GM23338 (cell line): Measurements from ENCODE around the gene HBQ1. TPM values are rescaled to one million over a fixed set of nuclear protein-coding genes. Genes with fewer than 3 reads are reported as not detected.

ENCODE experiments used
- ATAC-seq: fragments of 200-7000 bp; cut with Tn5 transposase; 3 replicates; pipeline ENCODE4 v1.9.1; 2020
- DNase-seq: peaks from one replicate; pipeline ENCODE4 v3.0.0-alpha.2; 2015; ENCODE audit warnings: low spot score
- H2AFZ ChIP-seq: fragments of 200-600 bp; sonication (generic); 2 replicates; pipeline ENCODE4 v1.8.0; 2016; ENCODE audit warnings: antibody characterized with exemption, mild to moderate bottlenecking, moderate library complexity
- H3F3A ChIP-seq: fragments of 200-600 bp; sonication (generic); replicated peaks from 2 replicates; pipeline ENCODE4 v1.8.0; 2017; ENCODE audit warnings: antibody characterized with exemption, mixed run types, low read depth
- H3K27ac ChIP-seq: fragments of 200-600 bp; sonication (generic); 2 replicates; pipeline ENCODE4 v1.6.1; 2016; ENCODE audit warnings: low read depth
- H3K27me3 ChIP-seq: fragments of 200-600 bp; sonication (generic); 2 replicates; pipeline ENCODE4 v1.8.0; 2016; ENCODE audit warnings: mild to moderate bottlenecking, mixed run types, moderate library complexity; ENCODE audit not compliant: insufficient read depth
- H3K36me3 ChIP-seq: fragments of 200-600 bp; sonication (generic); 2 replicates; pipeline ENCODE4 v1.8.0; 2016; ENCODE audit warnings: mild to moderate bottlenecking; ENCODE audit not compliant: insufficient read depth
- H3K4me1 ChIP-seq: fragments of 200-600 bp; sonication (generic); 2 replicates; pipeline ENCODE4 v1.8.0; 2016; ENCODE audit warnings: mild to moderate bottlenecking, moderate library complexity; ENCODE audit not compliant: insufficient read depth
- H3K4me2 ChIP-seq: fragments of 200-600 bp; sonication (generic); 2 replicates; pipeline ENCODE4 v1.7.1; 2017; ENCODE audit warnings: mixed run types
- H3K4me3 ChIP-seq: fragments of 200-600 bp; sonication (generic); 2 replicates; pipeline ENCODE4 v1.6.1; 2016; ENCODE audit warnings: mixed run types
- H3K79me2 ChIP-seq: fragments of 200-600 bp; sonication (generic); replicated peaks from 2 replicates; pipeline ENCODE4 v1.8.0; 2017; ENCODE audit warnings: mild to moderate bottlenecking; ENCODE audit not compliant: insufficient read depth
- H3K9me2 ChIP-seq: fragments of 200-600 bp; sonication (generic); 2 replicates; pipeline ENCODE4 v1.8.0; 2017; ENCODE audit not compliant: insufficient read depth
- H4K20me1 ChIP-seq: fragments of 200-600 bp; sonication (generic); replicated peaks from 2 replicates; pipeline ENCODE4 v1.8.0; 2017; ENCODE audit warnings: mild to moderate bottlenecking; ENCODE audit not compliant: insufficient read depth
- H3K27ac Mint-ChIP-seq: 2 replicates; pipeline ENCODE4 v1.8.0; 2020; ENCODE audit warnings: inconsistent platforms, mild to moderate bottlenecking, moderate library complexity, mixed read lengths
- H3K27me3 Mint-ChIP-seq: 3 replicates; pipeline ENCODE4 v1.8.0; 2022; ENCODE audit warnings: low read depth, mild to moderate bottlenecking, moderate library complexity, mixed read lengths, inconsistent platforms; ENCODE audit not compliant: insufficient read depth, poor library complexity
- H3K36me3 Mint-ChIP-seq: 3 replicates; pipeline ENCODE4 v1.8.0; 2021; ENCODE audit warnings: low read depth, mild to moderate bottlenecking, inconsistent platforms, moderate library complexity, mixed read lengths
- H3K4me1 Mint-ChIP-seq: 3 replicates; pipeline ENCODE4 v1.8.0; 2020; ENCODE audit warnings: mild to moderate bottlenecking, inconsistent platforms, mixed read lengths
- H3K4me3 Mint-ChIP-seq: 3 replicates; pipeline ENCODE4 v1.8.0; 2021; ENCODE audit warnings: moderate library complexity, mild to moderate bottlenecking, inconsistent platforms, mixed read lengths
- H3K9me3 Mint-ChIP-seq: 3 replicates; pipeline ENCODE4 v1.8.0; 2020; ENCODE audit warnings: moderate library complexity, mild to moderate bottlenecking, inconsistent platforms, mixed read lengths
- CREB1 ChIP-seq: fragments of 250-450 bp; sonication (Bioruptor Pico); IDR thresholded peaks from 2 replicates; pipeline ENCODE4 v1.5.0; 2020; ENCODE audit warnings: low read depth, mild to moderate bottlenecking, moderate library complexity
- ETS1 ChIP-seq: IDR thresholded peaks from 2 replicates; pipeline ENCODE4 v1.6.1; 2016; ENCODE audit warnings: antibody characterized with exemption
- EZH2 ChIP-seq: fragments of 200-600 bp; sonication (generic); IDR thresholded peaks from one replicate; pipeline ENCODE4 v1.8.0; 2017; ENCODE audit warnings: antibody characterized with exemption, mild to moderate bottlenecking, low read depth; ENCODE audit not compliant: unreplicated experiment
- EZH2phosphoT487 ChIP-seq: fragments of 200-600 bp; sonication (generic); IDR thresholded peaks from one replicate; pipeline ENCODE4 v1.8.1; 2018; ENCODE audit warnings: antibody characterized with exemption; ENCODE audit not compliant: unreplicated experiment
- JUNB ChIP-seq: IDR thresholded peaks from one replicate; pipeline ENCODE4 v1.6.1; 2016; ENCODE audit warnings: antibody characterized with exemption; ENCODE audit not compliant: unreplicated experiment
- NANOG ChIP-seq: IDR thresholded peaks from 2 replicates; pipeline ENCODE4 v1.6.1; 2016; ENCODE audit warnings: antibody characterized with exemption, borderline replicate concordance
- POLR2AphosphoS5 ChIP-seq: IDR thresholded peaks from 2 replicates; pipeline ENCODE4 v1.6.1; 2016; ENCODE audit warnings: antibody characterized with exemption, low read depth
- REST ChIP-seq: IDR thresholded peaks from one replicate; pipeline ENCODE4 v1.6.1; 2018; ENCODE audit warnings: antibody characterized with exemption; ENCODE audit not compliant: unreplicated experiment
- STAT1 ChIP-seq: IDR thresholded peaks from one replicate; pipeline ENCODE4 v1.6.1; 2016; ENCODE audit warnings: antibody characterized with exemption; ENCODE audit not compliant: unreplicated experiment
- ZNF331 ChIP-seq: fragments of 250-450 bp; sonication (Bioruptor Pico); IDR thresholded peaks from 2 replicates; pipeline ENCODE4 v1.5.0; 2020; ENCODE audit warnings: low read depth, mild to moderate bottlenecking, moderate library complexity
- ZNF462 ChIP-seq: fragments of 250-450 bp; sonication (Bioruptor Pico); IDR thresholded peaks from 2 replicates; pipeline ENCODE4 v1.5.0; 2020; ENCODE audit warnings: mild to moderate bottlenecking, moderate library complexity
- polyA plus RNA-seq: library from polyadenylated mRNA; unstranded; fragments of >200 nt; fragmentation: Nextera tagmentation; extraction: Ambion mirVana; gene quantifications from 2 replicates; pipeline ENCODE4 v1.2.1, GENCODE V29; 2016
- total RNA-seq: library from RNA; depleted of rRNA; stranded (reverse); fragments of >200 nt; shearing (Covaris generic); gene quantifications from 2 replicates; pipeline ENCODE4 v1.2.3, GENCODE V29; 2014

HBQ1 gene
- total and polyA plus RNA-seq, 2 experiments from 2014 or later, result 6.6 to 8.5 TPM

GRCh38 chr16:181565-182021 is 1.3 kb downstream of the HBQ1 start (continued):
- no peak for TF ChIP-seq ZNF462 (CRISPR knock-in tag)
- peak; percentile 20 for TF ChIP-seq POLR2AphosphoS5
- no peak for TF ChIP-seq NANOG

GRCh38 chr16:183005-183404 is 2.7 kb downstream of the HBQ1 start:
- no peak overlapping the region for H3K4me2 ChIP-seq
- H3K27me3 ChIP-seq, result peaks cover 33% of the 10 kb centered on the region
- ATAC-seq, result no peak
- no peaks in the 10 kb centered on the region; the same call in 1 of the 3 replicates for H3K4me1 Mint-ChIP-seq
- H3K27ac ChIP-seq, result no peak overlapping the region
- H2AFZ ChIP-seq, result no peak overlapping the region
- peaks cover 8% of the 10 kb centered on the region for H4K20me1 ChIP-seq
- no peak overlapping the region for H3K4me3 Mint-ChIP-seq
- DNase-seq, result no peak
- peak overlapping the region; percentile 65; the same call in 1 of the 2 replicates for H3K27ac Mint-ChIP-seq
- H3F3A ChIP-seq, result peaks cover 26% of the 10 kb centered on the region; the same call in 1 of the 2 replicates
- H3K27me3 Mint-ChIP-seq, result peaks cover 37% of the 10 kb centered on the region
- no peaks in the 10 kb centered on the region for H3K9me2 ChIP-seq
- H3K36me3 ChIP-seq, result peaks cover 6% of the 10 kb centered on the region
- H3K4me3 ChIP-seq, result no peak overlapping the region
- no peaks in the 10 kb centered on the region; the same call in 1 of the 2 replicates for H3K4me1 ChIP-seq
- H3K9me3 Mint-ChIP-seq, result no peaks in the 10 kb centered on the region; the same call in 2 of the 3 replicates
- peaks cover 20% of the 10 kb centered on the region for H3K36me3 Mint-ChIP-seq
- H3K79me2 ChIP-seq, result no peaks in the 10 kb centered on the region
- no peak for TF ChIP-seq EZH2
- no peak for TF ChIP-seq CREB1 (CRISPR knock-in tag)
- no peak for TF ChIP-seq EZH2phosphoT487
- no peak for TF ChIP-seq POLR2AphosphoS5
- no peak for TF ChIP-seq STAT1
- no peak for TF ChIP-seq REST
- TF ChIP-seq ZNF331 (CRISPR knock-in tag), result no peak
- no peak for TF ChIP-seq ETS1
- TF ChIP-seq JUNB, result no peak
- no peak for TF ChIP-seq NANOG
